Rectal smooth muscle tissue (tissue), 1 donor: ENCODE data around the gene CDKAL1.
"Not testable (repeated sequence)": the region's sequence is repeated elsewhere in the genome, so short reads cannot be mapped to it uniquely, and the experiment has no call there.

Experiments
- H3K27ac ChIP-seq: one replicate; pipeline ENCODE4 v1.7.0; 2013; ENCODE audit warnings: low read depth, low read length, inconsistent platforms
- H3K27me3 ChIP-seq: one replicate; pipeline ENCODE4 v1.7.0; 2013; ENCODE audit warnings: low read length; ENCODE audit not compliant: control insufficient read depth, insufficient read depth
- H3K36me3 ChIP-seq: one replicate; pipeline ENCODE4 v1.7.0; 2013; ENCODE audit warnings: low read length; ENCODE audit not compliant: control insufficient read depth, insufficient read depth
- H3K4me1 ChIP-seq: one replicate; pipeline ENCODE4 v1.7.0; 2013; ENCODE audit warnings: low read length; ENCODE audit not compliant: control insufficient read depth, insufficient read depth
- H3K4me3 ChIP-seq: one replicate; pipeline ENCODE4 v1.7.0; 2013; ENCODE audit warnings: low read length
- H3K9ac ChIP-seq: one replicate; pipeline ENCODE4 v1.7.0; 2013; ENCODE audit warnings: low read length

The CDKAL1 gene

GRCh38 chr6:21230536-21230935 lies 696.3 kb downstream of the CDKAL1 start:
- H3K4me3 ChIP-seq = no peak overlapping the region
- no peak overlapping the region for H3K27ac ChIP-seq
- no peaks in the 10 kb centered on the region for H3K4me1 ChIP-seq
- H3K27me3 ChIP-seq = no peaks in the 10 kb centered on the region
- H3K9ac ChIP-seq = no peak overlapping the region
- peaks cover 5% of the 10 kb centered on the region for H3K36me3 ChIP-seq

GRCh38 chr6:21235162-21235561 lies 700.9 kb downstream of the CDKAL1 start:
- no peak overlapping the region for H3K9ac ChIP-seq
- H3K36me3 ChIP-seq = peaks cover 5% of the 10 kb centered on the region
- no peak overlapping the region for H3K27ac ChIP-seq
- no peaks in the 10 kb centered on the region for H3K4me1 ChIP-seq
- no peaks in the 10 kb centered on the region for H3K27me3 ChIP-seq
- H3K4me3 ChIP-seq = no peak overlapping the region

- Histone ChIP-seq H3K27ac (no peak overlapping the region), H3K4me1 (no peaks in the 10 kb centered on the region), H3K36me3 (peaks cover 4% of the 10 kb centered on the region), H3K27me3 (no peaks in the 10 kb centered on the region), H3K4me3 (no peak overlapping the region), H3K9ac (no peak overlapping the region)
These were observed 704.0 kb downstream of the CDKAL1 start for GRCh38 chr6:21238208-21238607.

GRCh38 chr6:21240709-21241108 lies 706.5 kb downstream of the CDKAL1 start:
- Histone ChIP-seq H3K4me1 (no peaks in the 10 kb centered on the region), H3K27ac (no peak overlapping the region), H3K9ac (no peak overlapping the region), H3K4me3 (no peak overlapping the region), H3K27me3 (no peaks in the 10 kb centered on the region), H3K36me3 (no peaks in the 10 kb centered on the region)

GRCh38 chr6:21241231-21242130 lies 707.2 kb downstream of the CDKAL1 start:
- Histone ChIP-seq H3K27ac (no peak overlapping the region), H3K27me3 (no peaks in the 10 kb centered on the region), H3K9ac (no peak overlapping the region), H3K4me1 (no peaks in the 10 kb centered on the region), H3K36me3 (no peaks in the 10 kb centered on the region), H3K4me3 (no peak overlapping the region)

GRCh38 chr6:21244897-21245470 lies 710.7 kb downstream of the CDKAL1 start:
- Histone ChIP-seq H3K4me3 (no peak overlapping the region), H3K4me1 (no peaks in the 10 kb centered on the region), H3K27me3 (no peaks in the 10 kb centered on the region), H3K36me3 (no peaks in the 10 kb centered on the region), H3K9ac (no peak overlapping the region), H3K27ac (no peak overlapping the region)

- H3K9ac ChIP-seq = no peak overlapping the region
- no peak overlapping the region for H3K27ac ChIP-seq
- H3K27me3 ChIP-seq = no peaks in the 10 kb centered on the region
- H3K4me1 ChIP-seq = no peaks in the 10 kb centered on the region
- no peaks in the 10 kb centered on the region for H3K36me3 ChIP-seq
- no peak overlapping the region for H3K4me3 ChIP-seq
These were observed 711.2 kb downstream of the CDKAL1 start for GRCh38 chr6:21245488-21245887.

GRCh38 chr6:21246075-21246474 lies 711.8 kb downstream of the CDKAL1 start:
- no peaks in the 10 kb centered on the region for H3K27me3 ChIP-seq
- no peak overlapping the region for H3K4me3 ChIP-seq
- H3K4me1 ChIP-seq = no peaks in the 10 kb centered on the region
- H3K36me3 ChIP-seq = no peaks in the 10 kb centered on the region
- H3K9ac ChIP-seq = no peak overlapping the region
- H3K27ac ChIP-seq = no peak overlapping the region

GRCh38 chr6:21254460-21254859 lies 720.2 kb downstream of the CDKAL1 start:
- not testable (repeated sequence) for H3K9ac ChIP-seq, H3K27me3 ChIP-seq, H3K4me1 ChIP-seq, H3K4me3 ChIP-seq, H3K36me3 ChIP-seq, H3K27ac ChIP-seq

- H3K4me3 ChIP-seq = no peak overlapping the region
- H3K27me3 ChIP-seq = no peaks in the 10 kb centered on the region
- no peaks in the 10 kb centered on the region for H3K36me3 ChIP-seq
- H3K4me1 ChIP-seq = no peaks in the 10 kb centered on the region
- H3K27ac ChIP-seq = no peak overlapping the region
- H3K9ac ChIP-seq = no peak overlapping the region
These were observed 721.9 kb downstream of the CDKAL1 start for GRCh38 chr6:21256197-21256596.

GRCh38 chr6:21257125-21257524 lies 722.9 kb downstream of the CDKAL1 start:
- Histone ChIP-seq H3K9ac (no peak overlapping the region), H3K36me3 (no peaks in the 10 kb centered on the region), H3K27ac (no peak overlapping the region), H3K4me3 (no peak overlapping the region), H3K4me1 (no peaks in the 10 kb centered on the region), H3K27me3 (no peaks in the 10 kb centered on the region)

- no peak overlapping the region for H3K9ac ChIP-seq
- H3K4me3 ChIP-seq = no peak overlapping the region
- H3K4me1 ChIP-seq = no peaks in the 10 kb centered on the region
- H3K27me3 ChIP-seq = no peaks in the 10 kb centered on the region
- H3K27ac ChIP-seq = no peak overlapping the region
- H3K36me3 ChIP-seq = no peaks in the 10 kb centered on the region
These were observed 724.4 kb downstream of the CDKAL1 start for GRCh38 chr6:21258665-21259064.

- Histone ChIP-seq H3K4me3 (no peak overlapping the region), H3K9ac (no peak overlapping the region), H3K27me3 (no peaks in the 10 kb centered on the region), H3K36me3 (no peaks in the 10 kb centered on the region), H3K4me1 (no peaks in the 10 kb centered on the region), H3K27ac (no peak overlapping the region)
These were observed 725.4 kb downstream of the CDKAL1 start for GRCh38 chr6:21259660-21260059.
